HG02938 (cell line): ENCODE results near the gene IFNA2.
"Not testable (repeated sequence)": the region's sequence is repeated elsewhere in the genome, so short reads cannot be mapped to it uniquely, and the experiment has no call there.

Experiments used
- ATAC-seq: cut with Tn5 transposase; IDR thresholded peaks from one replicate; pipeline ENCODE4 v1.9.1; 2021; ENCODE audit warnings: mild to moderate bottlenecking, moderate library complexity; ENCODE audit not compliant: unreplicated experiment

IFNA2 gene

GRCh38 chr9:21385131-21385670, at the start of gene IFNA2:
IFNA2 (minus strand) TSS chr9:21385398; CDS start chr9:21385329, 69 bp downstream.
- ATAC-seq, result no peak

GRCh38 chr9:21435015-21435383, 49.8 kb upstream of the IFNA2 start:
- not testable (repeated sequence) for ATAC-seq

DNA sequence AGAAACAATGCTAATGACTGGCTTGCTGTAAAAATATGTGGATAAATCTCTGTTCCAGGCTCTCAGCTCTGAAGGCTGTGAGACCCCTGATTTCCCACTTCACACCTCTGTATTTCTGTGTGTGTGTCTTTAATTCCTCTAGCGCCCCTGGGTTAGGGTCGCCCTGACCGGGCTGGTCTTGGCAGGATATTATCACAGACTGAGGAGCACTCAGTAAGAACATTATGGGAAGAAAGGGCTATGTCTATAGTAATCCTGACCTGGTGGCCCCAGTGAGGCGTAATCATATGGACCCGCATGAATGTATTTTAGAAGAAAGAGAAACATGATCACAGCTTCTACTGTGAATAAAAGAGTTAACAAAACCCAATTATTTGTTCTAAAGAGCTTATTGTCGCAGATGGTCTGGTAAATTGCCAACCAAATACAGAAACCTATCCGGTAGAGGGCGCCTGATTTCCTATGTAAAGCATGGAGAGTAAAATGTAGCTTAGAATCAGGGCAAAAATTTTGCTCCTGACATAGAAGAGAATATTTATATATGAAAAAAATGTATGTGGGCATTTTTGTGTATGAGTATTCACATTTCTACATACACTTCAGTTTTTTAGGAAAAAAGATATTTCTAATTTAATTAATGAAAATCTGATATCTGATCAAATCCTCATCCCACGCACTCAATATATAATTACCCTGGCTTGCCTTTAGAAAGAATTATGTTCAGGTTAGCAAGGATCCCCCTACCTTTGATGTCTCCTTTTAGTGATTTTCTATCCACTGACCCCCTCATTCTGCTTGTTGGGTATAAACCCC, 49.2 kb upstream of the IFNA2 start:
- ATAC-seq, result no peak

DNA sequence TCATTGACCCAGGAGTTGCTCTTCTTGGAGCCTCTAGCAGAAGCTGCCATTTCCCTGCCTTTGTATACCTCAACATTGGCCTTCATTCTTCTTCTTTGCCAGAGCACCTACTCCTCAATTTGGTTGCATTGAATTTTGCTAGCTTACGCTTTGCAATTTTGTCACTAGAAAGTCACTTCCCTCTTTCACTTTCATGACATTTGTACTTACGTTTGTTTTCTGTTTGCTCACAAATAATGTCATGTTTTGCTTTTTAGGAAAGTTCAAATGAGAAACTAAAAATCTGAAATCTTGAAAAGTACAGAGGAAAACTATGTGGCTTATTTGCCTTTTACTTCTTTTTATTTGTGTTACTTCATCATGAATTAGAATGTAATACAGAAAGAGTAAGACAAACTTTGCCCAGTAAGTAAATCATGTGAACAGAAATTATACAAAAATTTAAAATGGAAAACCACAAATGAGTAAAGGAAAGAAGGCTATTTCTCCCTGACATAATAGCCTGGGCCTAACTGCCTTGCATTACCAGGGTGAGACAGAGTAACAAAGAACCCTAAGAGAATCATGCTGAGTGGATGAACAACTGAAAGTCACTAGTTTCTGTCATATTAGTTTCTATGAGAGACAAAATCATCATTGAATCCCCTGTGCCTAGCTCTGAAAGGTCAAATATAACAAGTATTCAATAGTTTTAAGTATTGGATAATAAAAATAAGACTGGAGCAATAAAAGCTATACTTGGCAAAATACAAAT, 47.7 kb upstream of the IFNA2 start:
- peak; percentile 73 for ATAC-seq

GRCh38 chr9:21429191-21429590, 44.0 kb upstream of the IFNA2 start:
- ATAC-seq, result no peak

- ATAC-seq, result peak; percentile 49
Measured at GRCh38 chr9:21428235-21428634, 43.0 kb upstream of the IFNA2 start.

DNA sequence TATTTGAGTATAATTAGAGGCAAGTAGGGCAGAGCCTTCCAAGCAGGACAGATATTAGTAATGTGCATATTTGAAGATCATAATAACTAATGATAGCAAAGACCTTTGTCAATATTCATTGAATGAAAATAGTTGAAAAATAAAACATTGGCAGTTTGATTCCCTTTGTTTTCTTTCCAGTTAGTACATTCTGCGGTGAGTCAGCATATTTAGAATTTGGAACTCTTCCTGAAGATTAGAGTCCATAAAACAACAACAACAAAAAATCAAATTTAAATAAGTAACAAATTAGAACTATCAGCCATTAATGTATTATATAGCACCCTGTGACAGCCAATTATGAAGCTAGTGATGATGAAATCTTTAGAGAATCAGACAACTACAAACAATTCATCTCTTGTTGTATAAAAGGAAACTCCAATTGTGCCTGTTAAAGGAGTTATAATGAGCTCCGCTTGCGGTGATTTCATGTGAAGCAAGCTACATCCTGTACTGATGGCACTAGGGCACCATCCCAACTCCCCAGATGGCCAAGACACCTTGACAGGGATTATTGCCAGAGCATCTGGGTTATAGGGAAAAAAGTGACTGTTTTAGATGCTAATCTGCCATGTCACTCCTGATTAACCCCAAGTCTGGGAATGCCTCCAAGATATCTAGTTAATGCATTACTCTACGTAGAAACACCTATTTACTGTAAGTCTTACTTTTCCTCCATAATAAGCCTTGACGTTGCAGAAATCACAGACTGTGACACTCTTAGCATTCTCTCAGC, 30.5 kb upstream of the IFNA2 start:
- ATAC-seq, result no peak

GRCh38 chr9:21414220-21414940, 29.2 kb upstream of the IFNA2 start:
- no peak for ATAC-seq

- no peak for ATAC-seq
Measured at GRCh38 chr9:21413624-21414023, 28.4 kb upstream of the IFNA2 start.

DNA sequence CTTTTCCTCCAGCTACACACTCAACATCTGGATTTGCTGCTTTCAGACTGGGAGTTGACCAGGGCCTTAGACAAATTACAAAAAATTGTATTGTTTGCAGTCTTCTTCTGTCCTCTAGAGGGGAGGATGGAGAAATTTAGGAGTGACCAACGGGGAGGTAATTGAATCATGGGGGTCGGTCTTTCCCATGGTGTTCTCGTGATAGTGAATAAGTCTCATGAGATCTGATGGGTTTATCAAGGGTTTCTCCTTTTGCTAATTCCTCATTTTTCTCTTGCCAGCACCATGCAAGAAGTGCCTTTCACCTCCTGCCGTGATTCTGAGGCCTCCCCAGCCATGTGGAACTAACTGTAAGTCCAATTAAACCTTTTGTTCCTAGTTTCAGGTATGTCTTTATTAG, 28.0 kb upstream of the IFNA2 start:
- ATAC-seq, result no peak

GRCh38 chr9:21412107-21412506, 26.9 kb upstream of the IFNA2 start:
- ATAC-seq, result no peak

- no peak for ATAC-seq
Measured at GRCh38 chr9:21408817-21409216, 23.6 kb upstream of the IFNA2 start, which contains the start of gene IFNA8. IFNA8 (plus strand) TSS chr9:21409117; CDS start chr9:21409177, 60 bp downstream.

DNA sequence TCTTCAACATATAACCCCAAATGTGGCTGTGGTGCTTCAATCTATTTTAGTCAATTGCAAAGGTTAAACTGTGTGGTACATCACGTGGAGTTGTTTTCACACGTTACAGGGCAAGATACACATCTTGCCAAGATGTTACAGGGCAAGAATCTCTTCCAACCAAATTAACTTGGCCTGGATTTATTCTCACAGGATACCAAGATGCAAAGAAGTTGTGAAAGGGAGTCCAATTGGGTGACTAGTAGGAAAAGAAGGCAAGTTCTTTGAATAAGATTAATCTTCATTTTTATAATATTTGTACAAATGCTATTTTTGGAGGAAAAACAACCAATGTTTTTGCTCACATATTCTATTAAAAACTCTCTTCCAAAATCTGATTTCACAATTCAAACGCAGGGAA, 18.9 kb upstream of the IFNA2 start:
- ATAC-seq, result no peak

- ATAC-seq, result peak; percentile 63
Measured at GRCh38 chr9:21402386-21403251, 17.4 kb upstream of the IFNA2 start.

DNA sequence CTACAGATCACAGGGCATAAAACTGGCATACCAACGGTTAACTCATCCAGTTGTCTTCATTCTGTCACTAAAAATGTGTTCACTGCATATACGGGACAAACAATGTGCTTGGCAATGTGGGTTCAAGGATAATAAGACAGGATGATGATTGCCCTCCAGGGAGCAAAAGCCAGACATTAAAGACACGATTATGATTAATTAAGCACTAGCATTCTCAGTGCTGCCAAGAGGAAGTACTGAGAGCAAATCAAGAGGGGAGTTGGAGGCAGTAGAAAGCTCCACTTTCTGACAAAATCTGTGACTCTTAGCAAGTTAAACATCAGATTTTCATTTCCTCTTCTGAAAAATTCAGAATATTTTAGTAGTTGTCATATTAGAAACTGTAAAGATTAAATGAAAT, 14.8 kb upstream of the IFNA2 start:
- ATAC-seq, result no peak

DNA sequence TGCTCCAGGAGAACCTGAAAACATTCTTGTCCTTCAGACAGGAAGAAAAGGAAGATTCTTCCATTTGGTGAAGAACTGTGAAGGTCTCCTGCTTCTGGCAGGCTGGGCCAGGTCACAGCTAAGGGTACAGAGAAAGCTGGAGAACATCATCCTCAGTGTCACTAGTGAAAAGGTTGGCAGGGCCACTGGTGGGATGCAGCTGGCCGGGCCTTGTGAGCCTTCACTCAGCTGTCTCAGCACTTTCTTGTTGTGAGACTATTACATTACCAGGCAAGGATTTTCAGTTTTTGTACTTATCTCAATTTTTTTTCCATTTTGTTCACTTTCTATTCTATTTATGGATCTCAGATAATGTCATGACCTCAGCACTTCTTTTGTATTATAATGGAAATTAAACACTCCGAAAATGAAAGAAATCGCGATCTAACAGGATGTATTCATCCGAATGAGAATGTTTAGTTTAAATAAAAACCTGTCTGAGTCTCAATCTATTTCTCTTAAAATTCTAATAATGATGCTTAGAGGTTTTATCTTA, 13.8 kb upstream of the IFNA2 start:
- no peak for ATAC-seq

DNA sequence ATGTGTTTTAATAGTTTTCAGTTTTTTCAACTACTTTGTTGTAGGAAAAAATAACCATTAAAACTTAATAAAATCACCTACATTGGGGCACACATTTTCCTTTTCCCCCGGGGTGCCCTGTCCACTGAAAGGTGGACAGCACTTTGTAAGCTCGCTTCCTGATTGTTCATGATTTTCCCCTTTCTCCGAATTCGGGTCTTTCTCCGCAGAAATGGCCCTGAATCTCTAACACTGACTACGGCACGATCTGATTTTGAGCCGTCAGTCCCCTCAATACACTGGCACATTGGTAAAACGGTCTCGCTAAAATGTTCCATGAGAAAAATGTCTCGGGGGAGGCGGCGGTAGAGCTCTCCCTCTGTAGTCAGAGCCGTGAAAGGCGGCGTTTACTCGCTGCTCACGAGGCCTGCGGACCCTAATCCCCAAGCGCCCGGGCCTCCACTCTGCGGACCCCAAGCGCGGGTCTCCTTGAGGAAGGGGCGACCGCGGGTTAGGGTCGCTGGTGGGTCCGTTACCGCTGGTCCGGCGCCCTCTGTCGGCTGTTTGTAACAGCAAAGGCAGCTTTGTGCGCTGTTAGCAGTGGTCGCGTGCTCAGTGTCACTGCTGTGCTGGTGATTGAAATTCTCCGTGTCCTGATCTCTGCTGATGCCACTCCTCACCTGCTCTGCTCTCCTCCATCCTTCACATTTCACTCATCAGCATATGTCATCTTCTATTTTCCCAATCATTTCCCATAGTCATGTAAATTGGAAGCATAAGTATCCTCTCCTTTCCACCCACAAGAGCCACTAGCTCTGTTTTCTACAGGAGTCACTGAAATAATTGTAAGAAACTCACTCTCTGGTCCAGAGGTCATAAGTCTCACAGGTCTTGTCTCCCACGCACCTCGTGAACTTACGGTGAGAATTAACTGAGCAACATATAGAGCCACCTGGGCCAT, 10.8 kb upstream of the IFNA2 start:
- ATAC-seq, result peak; percentile 60

GRCh38 chr9:21392270-21392669, 7.1 kb upstream of the IFNA2 start:
- peak; percentile 95 for ATAC-seq
